Uterus (tissue), 4 donors: ENCODE data around the gene MTARC2. TPM values are rescaled to one million over a fixed set of nuclear protein-coding genes. Genes with fewer than 3 reads are reported as not detected.

Experiments used
- DNase-seq, 2 donors: peaks; one replicate each; pipeline ENCODE4 v3.0.0-alpha.2; 2019 to 2020
- H3K27ac ChIP-seq, 2 donors: fragments of 200-600 bp; sonication (generic); 1 replicate in 1 of 2; 2 replicates in 1 of 2; pipeline ENCODE4 v1.5.1; 2016 to 2018
- H3K27me3 ChIP-seq, 2 donors: fragments of 200-600 bp; sonication (generic); one replicate each; pipeline ENCODE4 v1.5.1; 2018 to 2019; ENCODE audit warnings: control low read depth in 1 of 2
- H3K36me3 ChIP-seq, 2 donors: fragments of 200-600 bp; sonication (generic); one replicate each; pipeline ENCODE4 v1.5.1; 2019; ENCODE audit warnings: control low read depth in 1 of 2
- H3K4me1 ChIP-seq, 2 donors: fragments of 200-600 bp; sonication (generic); one replicate each; pipeline ENCODE4 v1.5.1; 2018 to 2019; ENCODE audit warnings: control low read depth in 1 of 2
- H3K4me3 ChIP-seq, 2 donors: fragments of 200-600 bp; sonication (generic); 1 replicate in 1 of 2; 2 replicates in 1 of 2; pipeline ENCODE4 v1.5.1; 2018 to 2019; ENCODE audit warnings: mild to moderate bottlenecking in 1 of 2
- H3K9me3 ChIP-seq, 2 donors: fragments of 200-600 bp; sonication (generic); one replicate each; pipeline ENCODE4 v1.5.1; 2019; ENCODE audit warnings: control low read depth in 1 of 2
- CTCF ChIP-seq, 4 experiments: fragments of 200-600 bp in 2 of 4; fragments of 450-650 bp in 2 of 4; sonication (generic) in 2 of 4; IDR thresholded peaks; one replicate each; pipeline ENCODE4 v1.5.1; 2016 to 2019; ENCODE audit warnings: antibody characterized with exemption in 4 of 4, mild to moderate bottlenecking in 2 of 4, moderate library complexity in 1 of 4
- POLR2A ChIP-seq, 2 donors: fragments of 450-650 bp; IDR thresholded peaks; one replicate each; pipeline ENCODE4 v1.6.1; 2016; ENCODE audit warnings: antibody characterized with exemption in 2 of 2, mild to moderate bottlenecking in 1 of 2, moderate library complexity in 1 of 2
- intact Hi-C: fragments of 100-400 bp; cut with DNase I; formaldehyde crosslinking; loops from one replicate; pipeline ENCODE4 v1.15.1; 2023; ENCODE audit warnings: low total_unique reads
- total RNA-seq, 4 donors: library from RNA; depleted of rRNA in 3 of 4; stranded (reverse); fragments of >200 nt in 3 of 4; gene quantifications; one replicate each; pipeline versions ENCODE4 v1.1.0 to v1.2.4, GENCODE V29; 2014 to 2023
- donor health status: DM: yes; HTN: yes; CAD: no.

Gene MTARC2
- total RNA-seq, 4 donors from 2014 or later = 1.5 to 24.6 (median 6.8) TPM

- H3K4me3 ChIP-seq = no peak overlapping the region
- H3K4me1 ChIP-seq = no peaks in the 10 kb centered on the region
- intact Hi-C loops = no loop called here
- no peak overlapping the region for H3K27ac ChIP-seq
- no peaks in the 10 kb centered on the region for H3K9me3 ChIP-seq
- no peak for TF ChIP-seq POLR2A (IDR thresholded peaks at IDR 0.05)
- TF ChIP-seq CTCF (IDR thresholded peaks at IDR 0.05) = peak in 3 of 4 experiments; percentile 32 to 48 (median 42)
- no peaks in the 10 kb centered on the region for H3K36me3 ChIP-seq
- no peaks in the 10 kb centered on the region for H3K27me3 ChIP-seq
- no peak for DNase-seq
Observed at GRCh38 chr1:220775240-220775853, 27.2 kb downstream of the MTARC2 start.

- no peak overlapping the region for H3K4me3 ChIP-seq
- DNase-seq = no peak
- intact Hi-C loops = no loop called here
- H3K27me3 ChIP-seq = no peaks in the 10 kb centered on the region
- TF ChIP-seq CTCF (IDR thresholded peaks at IDR 0.05) (no peak), POLR2A (IDR thresholded peaks at IDR 0.05) (no peak)
- H3K27ac ChIP-seq = no peak overlapping the region
- H3K4me1 ChIP-seq = no peaks in the 10 kb centered on the region
- H3K9me3 ChIP-seq = no peaks in the 10 kb centered on the region
- no peaks in the 10 kb centered on the region for H3K36me3 ChIP-seq
Observed at GRCh38 chr1:220776254-220776653, 28.1 kb downstream of the MTARC2 start.

DNA sequence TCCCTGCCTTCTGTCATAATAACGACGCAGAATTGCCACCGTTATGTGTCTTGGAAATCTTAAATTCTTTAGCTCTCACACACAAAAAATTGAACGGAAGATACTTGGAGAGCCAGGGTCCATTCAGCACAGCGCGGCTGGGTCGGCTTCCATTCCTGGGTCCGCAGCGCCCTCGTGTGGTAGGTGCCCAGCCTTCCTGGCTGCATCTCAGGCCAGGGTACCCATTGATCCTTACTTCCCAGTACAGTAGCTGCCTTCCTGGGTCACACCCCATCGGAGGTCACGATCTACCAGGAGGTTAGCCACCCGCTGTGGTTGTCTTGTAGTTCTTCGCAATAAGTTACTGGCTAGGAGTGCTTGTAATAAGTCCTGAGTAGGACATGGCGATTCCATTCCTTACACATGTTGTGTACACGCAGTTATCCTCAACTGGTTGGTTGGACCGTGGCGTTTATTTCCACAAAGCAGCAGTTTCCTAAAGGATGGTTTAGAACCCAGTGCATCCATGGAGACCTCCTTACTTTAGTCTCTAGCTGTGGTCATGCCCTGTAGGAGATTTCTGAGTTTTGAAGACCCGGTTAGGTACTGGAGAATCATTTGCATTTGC is 28.7 kb downstream of the MTARC2 start:
- no peaks in the 10 kb centered on the region for H3K9me3 ChIP-seq
- TF ChIP-seq POLR2A (IDR thresholded peaks at IDR 0.05) (no peak), CTCF (IDR thresholded peaks at IDR 0.05) (peak; percentile 71 to 82 (median 76))
- H3K4me3 ChIP-seq = no peak overlapping the region
- H3K27me3 ChIP-seq = no peaks in the 10 kb centered on the region
- intact Hi-C loops = no loop called here
- no peaks in the 10 kb centered on the region for H3K36me3 ChIP-seq
- H3K4me1 ChIP-seq = no peaks in the 10 kb centered on the region
- H3K27ac ChIP-seq = no peak overlapping the region
- DNase-seq = peak; percentile 62 to 76

GRCh38 chr1:220783453-220783852 is 35.3 kb downstream of the MTARC2 start:
- TF ChIP-seq CTCF (IDR thresholded peaks at IDR 0.05) (no peak), POLR2A (IDR thresholded peaks at IDR 0.05) (no peak)
- intact Hi-C loops = no loop called here
- H3K4me3 ChIP-seq = no peak overlapping the region
- H3K4me1 ChIP-seq = no peaks in the 10 kb centered on the region
- H3K27me3 ChIP-seq = no peaks in the 10 kb centered on the region
- no peaks in the 10 kb centered on the region for H3K9me3 ChIP-seq
- DNase-seq = no peak
- H3K36me3 ChIP-seq = no peaks in the 10 kb centered on the region
- no peak overlapping the region for H3K27ac ChIP-seq

DNA sequence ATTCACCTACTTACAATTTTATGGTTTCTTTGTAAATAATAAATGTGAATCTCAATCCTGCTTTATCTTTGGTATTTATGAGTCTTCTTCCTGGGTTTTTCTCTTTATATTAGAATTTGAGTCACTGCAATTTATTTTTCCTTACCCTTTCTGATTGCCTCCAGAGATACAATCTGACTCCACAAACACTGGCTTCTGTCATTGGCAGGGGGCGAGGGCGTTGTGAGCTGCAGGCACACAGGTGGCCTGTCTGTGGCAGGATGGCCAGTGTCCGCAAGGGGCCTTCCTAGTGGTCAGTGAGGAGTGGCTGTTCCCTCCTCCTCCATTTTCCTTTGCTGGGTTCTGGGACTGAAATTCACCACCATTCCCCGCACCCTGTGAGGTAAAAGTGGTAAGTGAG is 36.6 kb downstream of the MTARC2 start:
- TF ChIP-seq POLR2A (IDR thresholded peaks at IDR 0.05) (no peak), CTCF (IDR thresholded peaks at IDR 0.05) (no peak)
- no peaks in the 10 kb centered on the region for H3K4me1 ChIP-seq
- no peak overlapping the region for H3K4me3 ChIP-seq
- no peaks in the 10 kb centered on the region for H3K27me3 ChIP-seq
- no peak for DNase-seq
- no peaks in the 10 kb centered on the region for H3K36me3 ChIP-seq
- intact Hi-C loops = no loop called here
- no peak overlapping the region for H3K27ac ChIP-seq
- no peaks in the 10 kb centered on the region for H3K9me3 ChIP-seq
